ENCODE measurements around the gene SLC38A11. TPM values are rescaled to one million over a fixed set of nuclear protein-coding genes. Genes with fewer than 3 reads are reported as not detected.

The SLC38A11 gene
- total RNA-seq, 1 donor from 2014 or later, result 0.33 TPM

- no peak for DNase-seq
- Histone ChIP-seq H3K27me3 (ENCODE audit: low read depth) (no peaks in the 10 kb centered on the region), H3K4me1 (no peaks in the 10 kb centered on the region), H3K9me3 (replicated peaks) (no peaks in the 10 kb centered on the region), H3K4me3 (no peak overlapping the region), H3K27ac (replicated peaks) (no peak overlapping the region), H3K36me3 (no peaks in the 10 kb centered on the region)
- intact Hi-C loops (cut with micrococcal nuclease), result no loop called here
- no peak for TF ChIP-seq CTCF (IDR thresholded peaks at IDR 0.05; ENCODE audit: borderline replicate concordance)
These were observed 77.4 kb downstream of the SLC38A11 start for GRCh38 chr2:164877927-164878326.

GRCh38 chr2:164877169-164877568 lies 78.2 kb downstream of the SLC38A11 start:
- Histone ChIP-seq H3K36me3 (no peaks in the 10 kb centered on the region), H3K4me1 (no peaks in the 10 kb centered on the region), H3K9me3 (replicated peaks) (no peaks in the 10 kb centered on the region), H3K4me3 (no peak overlapping the region), H3K27ac (replicated peaks) (no peak overlapping the region), H3K27me3 (ENCODE audit: low read depth) (no peaks in the 10 kb centered on the region)
- DNase-seq, result no peak
- no peak for TF ChIP-seq CTCF (IDR thresholded peaks at IDR 0.05; ENCODE audit: borderline replicate concordance)
- intact Hi-C loops (cut with micrococcal nuclease), result no loop called here

- no peak for DNase-seq
- Histone ChIP-seq H3K4me3 (no peak overlapping the region), H3K27me3 (ENCODE audit: low read depth) (no peaks in the 10 kb centered on the region), H3K27ac (replicated peaks) (no peak overlapping the region), H3K9me3 (replicated peaks) (no peaks in the 10 kb centered on the region), H3K4me1 (no peaks in the 10 kb centered on the region), H3K36me3 (no peaks in the 10 kb centered on the region)
- intact Hi-C loops (cut with micrococcal nuclease), result no loop called here
- TF ChIP-seq CTCF (IDR thresholded peaks at IDR 0.05; ENCODE audit: borderline replicate concordance), result no peak
These were observed 79.8 kb downstream of the SLC38A11 start for GRCh38 chr2:164875334-164876205.

- intact Hi-C loops (cut with micrococcal nuclease), result no loop called here
- H3K36me3 ChIP-seq, result no peaks in the 10 kb centered on the region
- no peak for TF ChIP-seq CTCF (IDR thresholded peaks at IDR 0.05; ENCODE audit: borderline replicate concordance)
These were observed 82.0 kb downstream of the SLC38A11 start for GRCh38 chr2:164873210-164873908.

GRCh38 chr2:164871404-164871803 lies 83.9 kb downstream of the SLC38A11 start:
- H3K27me3 ChIP-seq (ENCODE audit: low read depth), result no peaks in the 10 kb centered on the region

More at GRCh38 chr2:164873210-164873908, 82.0 kb downstream of the SLC38A11 start:
- no peak for DNase-seq
- no peak overlapping the region for H3K27ac ChIP-seq (replicated peaks)
- H3K9me3 ChIP-seq (replicated peaks), result no peaks in the 10 kb centered on the region
- H3K4me3 ChIP-seq, result no peak overlapping the region
- no peaks in the 10 kb centered on the region for H3K4me1 ChIP-seq
- H3K27me3 ChIP-seq (ENCODE audit: low read depth), result no peaks in the 10 kb centered on the region

More at GRCh38 chr2:164871404-164871803, 83.9 kb downstream of the SLC38A11 start:
- no peak overlapping the region for H3K27ac ChIP-seq (replicated peaks)
- no peaks in the 10 kb centered on the region for H3K9me3 ChIP-seq (replicated peaks)
- DNase-seq, result no peak
- intact Hi-C loops (cut with micrococcal nuclease), result no loop called here
- no peak for TF ChIP-seq CTCF (IDR thresholded peaks at IDR 0.05; ENCODE audit: borderline replicate concordance)
- no peaks in the 10 kb centered on the region for H3K4me1 ChIP-seq
- H3K4me3 ChIP-seq, result no peak overlapping the region
- no peaks in the 10 kb centered on the region for H3K36me3 ChIP-seq
